ENCODE results near the gene FKTN. TPM values are rescaled to one million over a fixed set of nuclear protein-coding genes. Genes with fewer than 3 reads are reported as not detected.

The FKTN gene
- total RNA-seq, 1 experiment from 2014 or later, result 10.8 TPM

GRCh38 chr9:105670315-105670714, 112.4 kb downstream of the FKTN start:
- ChIA-PET CTCF (no interaction called here), POLR2A (no interaction called here)
- Mint-ChIP-seq H3K4me1 (0 out of 2 replicates have a peak, but pooled peaks cover 3% of the 10 kb centered on the region), H3K4me3 (no peak overlapping the region), H3K36me3 (no peaks in the 10 kb centered on the region), H3K27me3 (ENCODE audit: low read depth) (no peaks in the 10 kb centered on the region), H3K27ac (no peak overlapping the region), H3K9me3 (no peaks in the 10 kb centered on the region)
- no peak for TF ChIP-seq ZNF138 (CRISPR knock-in tag; conservative IDR thresholded peaks at IDR 0.05)
- TF ChIP-seq ZNF671 (CRISPR knock-in tag; IDR thresholded peaks at IDR 0.05), result no peak
- no peak for TF ChIP-seq E2F4 (CRISPR knock-in tag; IDR thresholded peaks at IDR 0.05; ENCODE audit: borderline replicate concordance, low read depth)
- no peak for TF ChIP-seq SMAD4 (CRISPR knock-in tag; IDR thresholded peaks at IDR 0.05)
- no peak for TF ChIP-seq JAZF1 (CRISPR knock-in tag; IDR thresholded peaks at IDR 0.05)
- no peak for TF ChIP-seq NFYB (CRISPR knock-in tag; conservative IDR thresholded peaks at IDR 0.05; ENCODE audit: low read depth)
- no peak for TF ChIP-seq ATF6 (CRISPR knock-in tag; IDR thresholded peaks at IDR 0.05)
- TF ChIP-seq ZBTB43 (CRISPR knock-in tag; IDR thresholded peaks at IDR 0.05), result no peak
- no peak for TF ChIP-seq ZMAT4 (CRISPR knock-in tag; IDR thresholded peaks at IDR 0.05)
- TF ChIP-seq ZNF423 (CRISPR knock-in tag; IDR thresholded peaks at IDR 0.05), result no peak
- no peak for TF ChIP-seq GABPB1 (CRISPR knock-in tag; IDR thresholded peaks at IDR 0.05)
- no peak for TF ChIP-seq ZNF317 (CRISPR knock-in tag; IDR thresholded peaks at IDR 0.05; ENCODE audit: borderline replicate concordance, low read depth)
- DNase-seq (ENCODE audit: low spot score) (no peak), ATAC-seq (no peak)

GRCh38 chr9:105670775-105671174, 112.8 kb downstream of the FKTN start:
- Mint-ChIP-seq H3K27me3 (ENCODE audit: low read depth) (no peaks in the 10 kb centered on the region), H3K4me3 (no peak overlapping the region), H3K36me3 (no peaks in the 10 kb centered on the region), H3K9me3 (no peaks in the 10 kb centered on the region), H3K4me1 (0 out of 2 replicates have a peak, but pooled peaks cover 3% of the 10 kb centered on the region), H3K27ac (no peak overlapping the region)
- CTCF ChIA-PET, result no interaction called here
- POLR2A ChIA-PET, result no interaction called here
- DNase-seq (ENCODE audit: low spot score) (no peak), ATAC-seq (no peak)
- TF ChIP-seq ZNF232 (CRISPR knock-in tag; IDR thresholded peaks at IDR 0.05) (no peak), NFATC4 (CRISPR knock-in tag; IDR thresholded peaks at IDR 0.05) (no peak), ELF4 (CRISPR knock-in tag; IDR thresholded peaks at IDR 0.05; ENCODE audit: low read depth) (no peak), MYBL2 (CRISPR knock-in tag; IDR thresholded peaks at IDR 0.05) (no peak), ESRRA (CRISPR knock-in tag; IDR thresholded peaks at IDR 0.05; ENCODE audit: borderline replicate concordance) (no peak), ZNF671 (CRISPR knock-in tag; IDR thresholded peaks at IDR 0.05) (no peak), KAT7 (CRISPR knock-in tag; IDR thresholded peaks at IDR 0.05; ENCODE audit: borderline replicate concordance) (no peak), GRHL2 (CRISPR knock-in tag; IDR thresholded peaks at IDR 0.05; ENCODE audit: insufficient replicate concordance, severe bottlenecking) (no peak), FOXP1 (CRISPR knock-in tag; IDR thresholded peaks at IDR 0.05; ENCODE audit: borderline replicate concordance) (no peak), ZNF281 (CRISPR knock-in tag; IDR thresholded peaks at IDR 0.05) (no peak), ERG (CRISPR knock-in tag; IDR thresholded peaks at IDR 0.05) (no peak), ZSCAN18 (CRISPR knock-in tag; IDR thresholded peaks at IDR 0.05) (no peak), CDX4 (CRISPR knock-in tag; IDR thresholded peaks at IDR 0.05; ENCODE audit: borderline replicate concordance) (no peak), GTF2I (CRISPR knock-in tag; conservative IDR thresholded peaks at IDR 0.05) (no peak), NR3C1 (CRISPR knock-in tag; conservative IDR thresholded peaks at IDR 0.05; ENCODE audit: low read depth) (no peak)

Data from WTC11 (cell line).